NCI-H2227 (cell line): ENCODE results near the gene DPCD.
A peak's percentile ranks its signal among the peaks of the same experiment; 100 is the strongest.

Experiments used
- DNase-seq: peaks from one replicate; lab custom pipeline; 2025; ENCODE audit not compliant: unreplicated experiment; lab: John Stamatoyannopoulos, UW

The DPCD gene

DNA sequence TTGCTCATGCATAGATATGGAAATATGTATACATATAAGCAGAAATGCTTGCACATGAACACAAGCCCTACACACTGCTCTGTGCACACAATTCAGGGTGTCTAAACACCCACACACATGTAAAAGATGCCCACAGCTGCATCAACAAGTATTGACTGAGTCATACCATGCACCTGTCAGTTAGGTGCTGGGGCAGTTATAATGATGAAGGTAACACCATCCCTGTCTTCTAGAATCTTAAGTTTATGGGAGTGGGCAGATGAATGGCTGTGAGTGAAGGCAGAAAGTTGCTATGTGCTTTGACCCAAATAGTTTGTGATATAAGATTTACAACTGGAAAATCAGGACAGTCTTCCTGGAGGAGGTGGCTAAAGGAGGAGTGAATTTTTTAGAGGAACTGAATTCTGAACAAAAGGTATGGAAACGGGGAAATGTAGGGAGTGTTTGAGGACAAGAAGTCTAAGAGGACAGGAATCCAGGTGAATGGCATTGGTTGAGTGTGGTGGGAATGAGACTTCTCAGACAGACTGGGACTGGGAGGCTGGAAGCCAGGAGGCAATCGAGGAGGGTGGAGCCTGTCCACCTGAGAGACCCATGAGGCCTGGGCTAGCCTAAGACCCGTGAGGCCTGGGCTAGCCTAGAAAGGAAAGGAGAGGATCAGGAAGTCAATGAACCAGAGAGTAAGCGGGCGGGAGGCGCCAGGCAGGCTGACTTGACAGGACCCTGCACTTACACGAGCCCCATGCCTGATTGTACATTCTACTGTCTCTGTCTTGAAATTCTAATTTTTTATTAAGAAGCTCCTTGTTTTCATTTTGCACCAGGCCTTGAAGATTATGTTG, 20.7 kb upstream of the DPCD start:
- no peak for DNase-seq

DNA sequence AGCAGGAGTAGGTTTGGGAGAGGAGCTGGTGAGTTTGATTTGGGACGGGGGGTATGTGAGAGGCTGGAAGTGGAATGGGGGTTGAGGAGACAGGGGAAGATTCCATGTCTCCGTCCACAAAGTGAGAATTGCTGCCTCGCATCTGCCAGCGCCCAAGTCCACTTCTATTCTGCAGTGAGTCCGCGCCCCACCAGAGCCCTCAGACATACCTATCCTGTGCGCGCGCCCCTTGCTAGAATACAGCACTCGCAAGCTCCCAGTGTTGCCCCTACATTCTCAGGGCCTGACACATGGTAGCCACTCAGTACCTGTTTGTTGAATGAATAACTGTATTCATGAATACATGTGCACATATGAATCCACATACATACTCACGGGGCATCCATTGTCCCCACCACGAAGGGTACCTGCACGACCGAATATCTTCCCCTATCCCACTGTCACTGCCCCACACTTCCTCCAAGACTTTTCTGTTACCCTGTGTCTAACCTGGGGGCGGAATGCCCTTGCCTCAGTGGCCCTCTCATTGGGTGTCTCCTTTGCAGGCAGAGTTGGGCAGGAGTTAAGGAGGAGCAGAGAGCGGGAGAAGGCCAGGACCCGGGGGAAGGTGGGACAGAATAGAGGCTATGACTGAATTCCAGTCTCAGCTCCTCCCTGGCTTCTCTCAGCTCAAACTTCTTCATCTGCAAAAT, 19.9 kb upstream of the DPCD start:
- no peak for DNase-seq

DNA sequence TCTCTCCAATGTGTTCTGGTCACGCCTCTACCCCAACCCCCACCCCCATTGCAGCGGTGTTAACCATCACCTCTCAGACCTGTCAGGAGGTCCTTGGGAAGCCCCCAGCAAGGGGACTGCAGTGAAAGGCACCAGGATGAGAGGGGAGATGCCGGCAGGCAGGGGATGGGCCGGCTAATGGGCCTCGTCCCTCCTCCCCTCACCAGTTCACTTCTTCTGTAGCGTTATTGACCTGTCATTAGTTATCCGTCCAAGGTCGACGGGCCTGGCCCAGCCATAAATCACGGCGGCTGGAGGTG, 18.8 kb upstream of the DPCD start:
- DNase-seq = no peak

DNA sequence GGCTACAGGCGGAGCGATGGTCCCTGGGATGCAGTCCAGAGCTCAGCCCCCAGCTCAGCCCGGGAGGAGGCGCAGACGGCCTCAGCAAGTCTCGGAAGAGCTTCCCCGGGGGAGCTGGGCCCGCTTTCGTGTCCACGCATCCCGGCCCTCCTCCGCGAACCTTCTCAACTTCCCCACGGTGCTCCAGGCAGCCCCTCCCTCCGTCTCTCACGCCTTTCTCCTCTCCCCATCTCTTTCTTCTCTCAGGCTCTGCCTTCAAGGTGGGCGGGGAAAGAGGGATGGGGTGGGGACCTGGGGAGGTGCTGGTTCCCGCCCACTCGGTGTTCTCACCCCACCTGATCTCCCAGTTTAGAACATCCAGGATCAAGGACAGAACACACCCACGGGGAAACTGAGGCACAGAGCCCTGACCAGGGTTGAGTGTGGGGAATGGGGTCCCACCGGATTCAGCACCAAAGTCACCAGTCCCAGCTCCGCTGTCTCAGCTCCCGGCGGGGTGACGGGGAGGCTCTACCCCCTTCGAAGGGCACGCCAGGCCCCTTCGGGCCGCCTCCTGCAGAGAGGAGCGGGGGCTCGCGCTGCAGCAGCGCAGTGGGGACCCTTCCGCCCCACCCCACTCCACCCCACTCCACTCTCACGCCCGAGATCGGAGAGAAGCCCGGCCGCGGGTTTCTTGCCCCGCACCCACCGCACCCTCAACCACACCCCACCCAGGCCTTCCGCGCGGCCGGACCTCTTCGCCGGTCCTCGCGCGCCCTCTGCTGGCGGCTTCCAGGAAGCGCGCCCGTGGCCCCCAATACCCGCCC, 18.3 kb upstream of the DPCD start:
- peak; percentile 85 for DNase-seq

DNA sequence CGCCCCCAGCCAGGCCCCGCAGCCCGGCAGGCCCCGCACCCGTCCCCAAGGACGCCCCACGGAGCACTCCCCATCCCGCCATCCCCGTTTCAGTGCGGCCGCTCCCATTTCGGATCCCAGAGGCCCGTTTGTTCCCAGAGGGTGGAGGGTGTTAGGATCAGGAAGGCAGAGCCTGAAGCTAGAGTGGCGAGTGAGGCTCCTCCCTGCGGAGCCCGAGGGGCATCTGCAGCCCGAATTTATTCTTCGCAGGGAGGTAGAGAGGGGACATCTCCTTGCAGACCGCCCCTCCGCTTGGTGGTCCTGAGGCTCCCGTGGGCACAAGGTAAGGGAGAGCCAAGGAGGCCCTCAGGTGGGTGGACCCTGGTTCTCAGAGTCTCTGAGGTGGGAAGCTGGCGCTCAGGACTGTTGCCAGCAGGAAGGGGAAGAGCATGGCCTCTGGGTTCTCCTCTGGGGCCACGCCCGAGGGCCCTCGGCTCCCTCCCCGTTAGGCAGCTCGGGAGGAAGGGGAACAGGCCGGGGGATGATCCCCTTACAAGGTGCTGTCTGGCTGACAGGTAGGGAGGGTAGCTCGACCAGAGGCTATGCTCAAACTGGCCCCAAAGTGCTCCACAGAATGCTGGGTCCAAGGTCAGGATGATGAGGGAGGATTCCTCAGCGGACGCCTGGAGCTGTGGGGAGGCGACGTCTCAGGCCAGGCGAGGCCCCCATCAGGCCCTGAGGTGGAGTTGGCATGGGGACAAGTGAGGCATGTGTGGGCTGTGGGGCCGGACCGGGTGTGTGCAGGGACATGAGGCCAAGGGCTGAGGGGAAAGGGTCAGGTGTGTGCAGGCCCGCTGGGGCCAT, 17.5 kb upstream of the DPCD start:
- no peak for DNase-seq

DNA sequence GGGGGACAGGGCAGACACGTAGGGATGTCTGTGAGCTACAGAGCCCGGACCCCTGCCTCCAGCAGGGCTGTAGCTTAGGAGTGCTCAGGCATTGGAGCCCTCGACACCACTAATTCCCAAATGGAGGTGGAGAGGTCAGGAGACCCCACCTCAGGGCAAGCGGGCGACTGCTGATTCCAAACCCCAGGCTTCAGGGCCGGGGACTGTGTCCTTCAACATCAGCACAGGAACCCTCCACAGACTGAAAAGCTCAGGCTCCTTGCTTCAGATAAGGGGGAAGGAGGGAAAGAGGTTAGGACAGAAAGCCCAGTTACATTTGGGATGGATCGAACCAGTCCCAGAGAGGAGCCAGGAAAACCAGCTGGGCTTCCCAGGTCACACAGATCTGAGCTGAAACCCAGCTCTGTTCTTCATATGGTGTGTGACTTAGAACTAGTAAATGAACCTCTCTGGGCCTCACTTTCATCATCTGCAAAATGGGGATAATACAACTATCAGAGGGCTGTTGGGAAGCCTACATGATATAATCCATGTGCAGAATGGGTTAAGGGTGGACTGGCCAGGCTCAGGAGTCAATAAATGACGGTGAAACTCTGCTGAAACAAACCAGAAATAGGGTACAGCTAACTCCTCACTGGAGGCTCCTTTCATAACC, 16.7 kb upstream of the DPCD start:
- no peak for DNase-seq

DNA sequence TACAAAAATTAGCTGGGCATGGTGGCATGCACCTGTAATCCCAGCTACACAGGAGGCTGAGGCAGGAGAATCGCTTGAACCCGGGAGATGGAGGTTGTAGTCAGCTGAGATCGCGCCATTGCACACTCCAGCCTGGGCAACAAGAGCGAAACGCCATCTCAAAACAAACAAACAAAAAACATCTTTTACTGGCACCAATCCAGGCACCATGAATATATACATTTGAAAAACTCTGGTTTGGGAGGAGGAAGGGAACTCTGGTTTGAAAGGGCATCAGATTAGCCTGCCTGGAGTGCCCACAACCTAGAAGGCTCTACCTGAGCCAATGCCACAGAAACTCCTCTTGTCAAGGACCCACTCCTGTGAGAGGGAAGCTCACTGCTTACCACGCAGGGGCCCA, 16.0 kb upstream of the DPCD start:
- no peak for DNase-seq

DNA sequence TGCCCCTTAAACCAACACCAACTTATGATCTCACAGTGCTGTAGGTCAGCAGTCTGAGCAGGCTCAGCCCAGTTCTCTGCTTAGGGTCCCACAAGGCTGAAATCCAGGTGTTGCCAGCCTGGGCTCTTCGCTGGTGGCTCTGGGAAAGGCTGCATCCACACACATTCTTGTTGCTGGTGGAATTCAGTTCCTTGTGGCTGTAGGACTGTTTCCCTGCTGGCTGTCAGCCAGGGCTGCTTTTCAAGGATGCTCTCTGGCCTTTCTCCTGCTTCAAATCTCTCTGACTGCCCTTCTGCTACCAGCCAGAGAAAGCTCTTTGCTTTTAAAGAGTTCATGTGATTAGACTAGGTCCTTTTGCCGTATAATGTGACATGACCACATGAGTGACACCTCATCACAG, 15.3 kb upstream of the DPCD start:
- DNase-seq = no peak

DNA sequence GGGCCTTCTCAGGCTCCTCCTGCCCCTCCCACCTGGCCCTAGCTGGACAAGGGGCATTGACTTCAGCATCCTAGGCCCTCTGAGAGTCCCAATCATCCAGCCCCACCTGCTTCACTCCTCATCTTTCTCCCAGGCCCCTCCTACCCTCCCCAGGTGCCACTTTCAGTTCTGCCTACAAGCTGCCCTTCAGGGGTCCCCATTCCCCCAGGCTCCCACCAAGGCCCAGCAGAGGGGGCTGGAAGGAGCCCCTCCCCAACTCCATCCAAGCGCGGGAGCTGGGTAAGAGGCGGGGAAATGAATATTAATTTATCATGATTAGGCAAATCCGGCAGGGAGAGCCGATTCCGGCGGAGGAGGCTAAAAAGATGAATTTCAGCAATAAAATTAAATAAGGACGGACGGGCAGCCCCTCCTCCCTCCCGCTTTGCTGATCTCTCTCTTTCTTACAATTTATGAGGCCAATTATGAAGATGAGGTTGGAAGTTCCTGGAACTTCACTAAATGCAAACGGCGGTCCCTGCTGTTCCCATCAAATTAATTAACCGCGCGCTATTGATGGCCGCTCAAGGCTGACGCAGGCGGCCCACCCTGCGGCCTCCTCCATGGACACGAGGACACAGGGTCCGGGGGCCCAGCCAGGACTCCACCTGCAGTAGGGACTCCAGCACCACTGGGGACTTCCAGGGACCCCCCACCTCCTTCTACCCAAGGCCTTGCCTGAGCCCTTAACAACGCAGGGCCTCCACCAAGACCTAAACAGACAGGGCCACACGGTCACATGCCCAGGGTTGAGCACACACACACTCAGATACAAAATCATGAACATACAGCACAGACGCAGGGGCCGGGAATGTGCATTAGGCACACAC, 14.0 kb upstream of the DPCD start:
- DNase-seq = no peak

DNA sequence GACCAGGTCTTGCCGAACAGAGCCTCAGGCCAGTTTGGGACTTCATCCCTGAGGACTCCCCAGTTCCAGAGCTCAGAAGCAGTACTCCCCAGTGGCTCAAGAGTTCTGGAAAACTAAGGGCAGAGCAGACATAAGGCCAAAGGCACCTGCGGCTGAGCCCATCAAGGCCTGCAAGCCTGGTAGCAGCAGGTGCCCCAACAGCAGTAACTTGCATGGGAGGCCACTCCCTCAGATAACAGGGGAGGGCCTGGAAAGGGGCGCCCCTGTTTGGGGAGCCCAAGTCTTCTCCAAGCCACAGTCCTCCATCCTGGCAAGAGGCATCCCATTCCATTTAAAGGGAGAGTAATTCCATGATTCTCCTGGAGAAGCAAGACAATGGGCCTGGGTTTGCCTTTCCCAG, 13.0 kb upstream of the DPCD start:
- no peak for DNase-seq

DNA sequence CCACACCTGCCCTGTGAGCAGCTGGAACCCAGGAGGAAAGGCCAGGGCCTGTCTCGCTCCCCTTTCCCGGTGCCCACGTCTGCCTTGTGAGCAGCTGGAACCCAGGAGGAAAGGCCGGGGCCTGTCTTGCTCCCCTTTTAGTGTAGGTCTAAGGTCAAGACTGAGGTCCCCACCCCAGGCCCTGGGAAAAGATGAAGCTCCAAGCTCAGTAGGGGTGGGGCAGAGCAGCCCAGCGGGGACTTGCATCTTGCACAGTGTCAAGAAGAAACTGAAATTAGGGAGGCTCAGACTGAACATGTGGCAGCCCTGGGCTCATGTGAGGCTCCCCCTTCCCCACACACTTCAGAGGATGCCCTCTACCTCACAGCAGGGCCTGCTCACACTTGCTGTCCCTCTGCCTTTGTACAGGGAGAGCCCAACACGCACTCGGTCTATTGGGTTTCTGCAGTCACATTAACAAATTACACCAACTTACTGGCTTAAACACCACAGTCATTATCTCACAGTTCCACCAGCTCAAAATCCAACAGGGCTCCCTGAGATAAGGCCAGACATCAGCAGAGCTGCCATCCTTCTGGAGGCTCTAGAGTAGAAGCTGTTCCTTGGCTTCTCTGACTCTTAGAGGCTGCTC, 12.4 kb upstream of the DPCD start:
- DNase-seq = no peak

DNA sequence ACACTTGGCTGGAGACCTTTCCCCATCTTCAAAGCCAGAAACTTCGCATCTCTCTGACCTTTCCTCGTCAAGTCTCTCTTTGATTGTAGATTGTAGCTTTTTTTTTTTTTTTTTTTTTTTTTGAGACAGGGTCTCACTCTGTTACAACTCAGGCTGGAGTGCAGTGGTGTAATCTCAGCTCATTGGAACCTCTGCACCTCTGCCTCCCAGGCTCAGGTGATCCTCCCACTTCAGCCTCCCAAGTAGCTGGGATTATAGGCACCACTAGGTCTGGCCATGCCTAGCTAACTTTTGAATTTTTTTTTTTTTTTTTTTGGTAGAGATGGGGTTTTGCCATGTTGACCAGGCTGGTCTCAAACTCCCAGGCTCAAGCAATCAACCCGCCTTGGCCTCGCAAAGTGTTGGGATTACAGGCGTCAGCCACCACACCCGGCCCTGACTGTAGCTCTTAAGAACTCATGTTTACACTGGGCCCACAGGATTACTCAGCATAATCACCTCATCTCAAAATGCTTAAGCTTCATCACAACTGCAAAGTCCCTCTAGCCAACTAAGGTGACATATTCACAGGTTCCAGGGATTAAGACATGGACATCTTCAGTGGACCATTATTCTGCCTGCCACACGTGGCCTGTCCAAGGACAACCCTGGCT, 11.8 kb upstream of the DPCD start:
- DNase-seq = no peak

DNA sequence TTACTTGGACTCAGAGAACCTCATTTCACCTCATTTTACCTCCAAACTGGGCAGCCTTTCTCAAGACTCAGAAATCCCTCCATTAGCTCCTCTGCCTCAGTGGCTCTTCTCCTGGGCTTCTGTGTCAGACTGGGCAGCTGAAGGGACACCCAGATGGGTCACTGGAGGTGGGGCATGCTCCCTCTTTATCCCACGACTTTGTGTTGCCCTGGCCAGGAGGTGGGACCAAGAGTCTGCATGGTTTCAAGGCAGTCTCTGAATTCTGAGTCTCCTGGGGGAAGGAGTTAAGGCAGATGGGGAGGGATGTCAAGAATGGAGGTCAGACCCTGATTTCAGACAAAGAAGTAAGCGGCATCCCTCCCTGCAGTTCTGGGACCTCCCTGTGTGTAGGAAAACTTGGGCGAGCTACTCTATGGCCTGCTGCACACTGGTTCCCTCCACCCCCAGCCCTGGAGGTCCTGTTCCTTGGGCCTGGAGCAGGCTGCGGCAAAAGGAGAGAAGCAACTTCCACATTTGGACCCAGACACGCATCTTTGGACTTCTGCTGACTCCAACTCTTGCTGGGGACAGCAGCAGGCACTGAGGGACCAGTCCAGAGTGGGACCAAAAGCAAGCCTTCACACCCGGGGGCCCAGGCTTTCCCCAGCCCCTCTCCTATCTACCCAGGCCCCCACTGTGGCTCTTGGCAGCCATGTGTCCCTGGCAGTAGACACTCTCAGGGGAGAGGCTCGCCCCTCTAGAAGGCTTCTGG, 10.8 kb upstream of the DPCD start:
- DNase-seq = no peak

DNA sequence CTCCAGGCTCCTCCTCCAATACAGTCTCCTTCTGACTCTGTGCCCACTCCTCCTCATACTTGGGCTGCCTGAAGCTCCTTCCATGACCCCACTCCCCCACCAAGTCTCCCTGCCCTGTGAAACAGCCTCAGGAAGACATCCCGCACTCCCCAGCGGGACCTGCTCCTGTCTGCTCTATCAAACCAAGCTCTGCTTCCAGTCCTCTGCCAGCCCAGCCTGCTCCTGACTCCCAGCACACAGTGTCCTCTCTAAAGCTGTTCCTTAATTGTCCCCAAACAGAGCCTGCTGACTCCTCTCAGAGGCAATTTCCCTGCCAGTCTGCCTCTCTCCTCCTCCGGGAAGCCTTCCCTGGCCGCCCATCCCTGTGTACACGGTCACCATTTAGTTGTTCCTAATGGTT, 9.9 kb upstream of the DPCD start:
- DNase-seq = no peak

DNA sequence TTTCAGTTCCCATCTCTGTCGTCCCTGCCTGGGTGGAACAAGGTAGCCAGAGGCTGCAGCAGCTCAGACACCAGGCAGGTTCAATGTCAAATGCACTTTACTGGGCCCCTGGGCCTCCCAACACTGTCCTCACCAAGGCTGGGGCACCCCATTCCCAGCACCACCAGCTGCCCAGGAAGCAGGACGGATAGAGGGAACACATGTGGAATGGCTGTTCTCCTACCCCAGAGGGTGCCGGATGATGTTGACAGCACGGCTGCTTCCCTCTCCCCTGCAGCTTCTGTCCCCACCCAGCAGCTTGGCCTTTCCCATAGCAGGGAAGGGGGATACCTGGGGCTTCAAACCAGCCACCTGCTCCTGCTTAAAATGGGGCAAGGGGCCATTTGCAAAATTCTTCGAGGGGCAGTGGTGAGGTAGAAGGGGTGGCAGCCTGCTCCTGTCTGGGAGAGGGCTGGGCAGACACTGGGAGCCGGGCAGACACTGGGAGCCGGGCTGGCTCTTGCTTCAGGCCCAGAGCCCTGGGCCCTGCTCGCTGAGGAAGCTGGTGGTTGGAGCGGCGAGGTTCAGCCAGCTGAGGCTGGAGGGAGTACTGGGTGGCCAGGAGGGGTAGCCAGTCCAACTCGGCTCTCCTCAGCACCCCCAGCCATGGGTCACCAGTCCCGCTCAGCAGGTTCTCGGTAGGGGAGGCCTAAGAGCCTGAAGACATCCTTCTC, 9.2 kb upstream of the DPCD start:
- no peak for DNase-seq

DNA sequence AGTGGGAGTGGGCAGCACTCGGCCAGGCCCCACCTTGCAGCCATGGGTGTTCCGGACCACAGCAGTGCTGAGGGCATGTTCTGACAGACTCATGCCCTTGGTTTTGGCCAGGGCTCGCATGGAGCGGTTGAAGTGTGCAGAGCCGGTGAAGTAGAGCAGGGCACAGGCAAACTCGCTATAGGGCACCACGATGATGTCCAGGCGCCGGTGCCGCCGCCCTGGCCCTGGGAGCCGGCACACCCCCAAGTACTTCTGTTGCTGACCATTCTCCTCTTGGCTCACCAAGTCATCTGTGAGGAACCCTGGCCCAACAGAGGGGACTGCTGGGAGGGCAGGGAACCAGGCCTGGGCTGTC, 8.6 kb upstream of the DPCD start:
- no peak for DNase-seq
